ENCODE data around the gene RPS19BP1.

- no peak for TF ChIP-seq YY1 (IDR thresholded peaks at IDR 0.05; ENCODE audit: low read depth)
- TF ChIP-seq MAX (IDR thresholded peaks at IDR 0.05; ENCODE audit: low read depth): no peak
- no peak for TF ChIP-seq EP300 (IDR thresholded peaks at IDR 0.05; ENCODE audit: borderline replicate concordance in 1 of 2, low read depth in 1 of 2, low read length in 1 of 2)
- TF ChIP-seq CTCF (IDR thresholded peaks at IDR 0.05): no peak
- no peak for TF ChIP-seq RAD21 (IDR thresholded peaks at IDR 0.05; ENCODE audit: low read length)
- no peak for TF ChIP-seq ZBTB33 (IDR thresholded peaks at IDR 0.05; ENCODE audit: borderline replicate concordance, low read depth)
- no peak for TF ChIP-seq PBX3 (IDR thresholded peaks at IDR 0.05)
- no peak for TF ChIP-seq USF2 (IDR thresholded peaks at IDR 0.05; ENCODE audit: borderline replicate concordance, low read depth, low read length)
- no peak for TF ChIP-seq POLR2AphosphoS5 (IDR thresholded peaks at IDR 0.05; ENCODE audit: low read depth, low read length)
- no peak for TF ChIP-seq ELF1 (IDR thresholded peaks at IDR 0.05)
- no peak for TF ChIP-seq RFX5 (IDR thresholded peaks at IDR 0.05; ENCODE audit: low read length)
- no peak for TF ChIP-seq TEAD4 (IDR thresholded peaks at IDR 0.05; ENCODE audit: borderline replicate concordance, insufficient read depth)
- TF ChIP-seq EZH2phosphoT487 (IDR thresholded peaks at IDR 0.05; ENCODE audit: borderline replicate concordance, low read depth): no peak
- no peak for TF ChIP-seq CHD2 (IDR thresholded peaks at IDR 0.05; ENCODE audit: low read length, partially characterized antibody)
Measured at GRCh38 chr22:39558254-39558727, 25.7 kb upstream of the RPS19BP1 start.

Data from SK-N-SH (cell line).